Measurements from ENCODE around the gene NSMCE3.

Gene NSMCE3

DNA sequence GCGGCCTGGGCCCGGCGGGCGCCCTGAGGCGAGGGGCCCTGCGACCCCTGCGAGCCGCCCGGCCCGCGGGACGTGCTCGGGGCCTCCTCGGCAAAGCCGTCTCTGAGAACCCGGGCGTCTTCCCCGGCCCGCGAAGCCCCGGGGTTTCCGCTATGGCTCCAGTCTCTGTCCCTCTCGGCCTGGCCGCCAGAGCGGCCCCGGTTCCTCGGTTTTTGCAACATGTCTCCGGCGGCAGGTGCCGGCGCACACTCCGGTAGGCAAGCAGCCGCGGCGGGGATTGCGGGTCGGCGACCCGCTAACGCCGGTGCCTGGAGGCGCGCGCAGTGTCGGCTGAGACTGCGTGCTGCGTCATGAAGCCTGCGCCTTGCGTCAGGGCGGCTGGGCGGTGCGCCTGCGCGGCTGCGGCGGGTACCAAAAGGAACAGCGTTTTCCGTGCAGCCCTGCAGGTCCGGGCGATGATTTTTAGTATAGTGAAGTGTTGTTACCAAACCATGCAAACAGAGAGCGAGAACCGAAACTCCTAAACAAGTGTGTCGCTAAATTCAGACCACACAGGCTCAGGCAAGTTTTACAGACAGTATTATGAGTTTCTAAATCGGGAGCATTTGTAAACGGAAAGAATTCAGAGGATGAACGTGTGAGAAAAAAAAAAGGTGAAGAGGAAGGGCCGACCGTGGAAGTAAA lies at the start of gene NSMCE3:
Gene NSMCE3, minus strand, starts transcription at position 338 of the 684 bp plus-strand sequence. Its CDS starts 117 bp downstream, at position 221.
- DNase-seq (ENCODE audit: low read depth in 3 of 3), result peak; percentile 79 to 86 (median 84)

DNA sequence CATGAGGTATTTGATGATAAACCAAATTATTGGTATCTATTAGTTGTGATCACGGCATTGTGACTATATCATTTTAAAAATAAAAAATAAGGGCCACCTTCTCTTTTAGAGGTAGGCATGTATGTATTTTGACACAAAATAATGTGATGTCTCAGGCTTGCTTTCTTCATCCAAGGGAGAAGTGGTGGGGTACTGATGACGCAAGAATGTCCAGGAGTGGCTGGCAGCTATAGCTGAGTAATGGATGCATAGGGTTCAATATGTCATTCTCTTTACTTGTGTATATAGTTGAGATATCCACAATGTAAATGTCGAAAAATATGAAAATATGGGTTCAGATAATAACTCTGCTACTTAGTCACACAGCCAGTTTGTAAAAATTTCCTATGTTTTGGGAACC lies 46.8 kb upstream of the NSMCE3 start:
- no peak for DNase-seq (ENCODE audit: low read depth in 3 of 3)

DNA sequence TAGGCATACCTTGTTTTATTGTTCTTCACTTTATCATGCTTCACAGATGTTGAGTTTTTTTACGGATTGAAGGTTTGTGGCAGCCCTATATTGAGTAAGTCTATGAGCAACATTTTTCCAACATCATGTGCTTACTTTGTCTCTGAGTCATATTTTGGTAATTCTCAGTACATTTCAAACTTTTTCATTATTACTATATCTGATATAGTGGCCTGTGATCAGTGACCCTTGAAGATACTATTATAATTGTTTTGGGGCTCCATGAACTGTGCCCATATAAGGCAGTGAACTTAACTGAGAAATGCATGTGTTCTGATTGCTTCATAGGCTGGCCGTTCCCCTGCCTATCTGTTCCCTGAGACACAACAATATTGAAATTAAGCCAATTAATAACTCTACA lies 42.8 kb upstream of the NSMCE3 start:
- no peak for DNase-seq (ENCODE audit: low read depth in 3 of 3)

DNA sequence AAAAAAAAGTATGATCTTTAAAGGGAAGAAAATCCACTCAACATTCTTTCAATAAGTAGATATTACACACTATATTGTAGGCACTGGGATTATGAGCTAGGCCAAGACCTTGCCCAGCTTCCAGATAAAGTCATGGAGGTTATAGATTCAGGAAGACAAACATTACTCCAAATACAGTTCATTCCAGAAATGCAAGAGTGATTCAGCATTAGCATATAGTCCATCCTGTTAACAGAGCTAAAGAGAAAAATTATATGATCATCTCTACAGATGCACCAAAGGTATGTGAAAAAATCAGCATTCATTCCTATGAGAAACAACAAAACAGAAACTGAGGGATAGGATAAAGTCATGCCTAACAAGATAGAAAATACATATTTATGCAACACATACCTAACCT lies 42.1 kb upstream of the NSMCE3 start:
- DNase-seq (ENCODE audit: low read depth in 3 of 3), result no peak

DNA sequence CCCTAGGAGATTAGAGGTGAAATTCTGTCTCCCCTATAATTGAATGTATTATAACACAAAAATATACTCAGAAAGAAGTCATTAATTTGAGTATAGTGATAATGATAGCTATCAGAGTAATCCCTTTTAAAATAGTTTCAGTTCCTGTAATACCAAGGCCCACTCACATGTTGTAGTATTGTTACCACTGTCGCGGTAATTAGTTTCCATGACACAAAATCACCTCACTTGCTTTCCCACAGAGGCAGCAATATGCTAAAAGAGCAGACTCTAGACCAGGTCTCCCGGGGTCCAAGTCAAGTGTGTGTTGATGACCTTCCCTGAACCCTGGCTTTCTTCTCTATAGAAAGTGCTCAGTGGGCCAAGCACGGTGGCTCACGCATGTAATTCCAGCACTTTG lies 39.5 kb upstream of the NSMCE3 start:
- DNase-seq (ENCODE audit: low read depth in 3 of 3), result no peak

DNA sequence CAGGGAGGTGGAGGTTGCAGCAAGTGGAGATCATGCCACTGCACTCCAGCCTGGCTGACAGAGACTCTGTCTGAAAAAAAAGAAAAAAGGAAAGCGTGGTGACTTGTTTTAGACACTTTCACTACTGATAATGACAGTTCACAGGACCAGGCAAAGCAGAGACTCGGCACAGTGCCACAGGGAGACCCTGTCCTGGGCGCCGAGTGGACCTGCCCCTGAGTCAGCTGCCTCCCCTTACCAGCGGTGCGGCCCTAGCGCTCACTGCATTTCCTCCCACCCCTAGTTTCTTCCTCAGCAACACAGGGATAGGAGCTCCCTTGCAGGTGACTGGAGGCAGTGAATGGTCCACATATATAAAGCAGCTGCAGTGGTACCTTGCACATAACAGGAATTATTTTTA lies 38.7 kb upstream of the NSMCE3 start:
- no peak for DNase-seq (ENCODE audit: low read depth in 3 of 3)

- DNase-seq (ENCODE audit: low read depth in 3 of 3), result no peak
Measured at GRCh38 chr15:29305556-29305955, 35.9 kb upstream of the NSMCE3 start.

GRCh38 chr15:29302871-29303270 lies 33.2 kb upstream of the NSMCE3 start:
- no peak for DNase-seq (ENCODE audit: low read depth in 3 of 3)

DNA sequence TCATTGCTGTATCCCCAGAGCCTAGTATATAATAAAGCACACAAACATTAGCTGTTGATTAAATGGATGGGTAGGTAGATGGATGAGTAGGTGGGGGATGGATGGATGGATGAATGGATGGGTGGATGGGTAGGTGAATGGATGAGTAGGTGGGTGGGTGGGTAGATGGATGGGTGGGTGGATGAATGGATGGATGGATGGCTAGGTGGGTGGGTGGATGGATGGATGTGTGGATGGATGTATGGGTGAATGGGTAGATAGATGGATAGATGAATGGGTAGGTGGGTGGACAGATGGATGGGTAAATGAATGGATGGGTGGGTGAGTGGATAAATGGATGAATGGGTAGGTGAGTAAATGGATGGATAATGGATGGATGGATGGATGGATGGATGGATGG lies 30.2 kb upstream of the NSMCE3 start:
- no peak for DNase-seq (ENCODE audit: low read depth in 3 of 3)

GRCh38 chr15:29299331-29299730 lies 29.7 kb upstream of the NSMCE3 start:
- DNase-seq (ENCODE audit: low read depth in 3 of 3), result no peak

DNA sequence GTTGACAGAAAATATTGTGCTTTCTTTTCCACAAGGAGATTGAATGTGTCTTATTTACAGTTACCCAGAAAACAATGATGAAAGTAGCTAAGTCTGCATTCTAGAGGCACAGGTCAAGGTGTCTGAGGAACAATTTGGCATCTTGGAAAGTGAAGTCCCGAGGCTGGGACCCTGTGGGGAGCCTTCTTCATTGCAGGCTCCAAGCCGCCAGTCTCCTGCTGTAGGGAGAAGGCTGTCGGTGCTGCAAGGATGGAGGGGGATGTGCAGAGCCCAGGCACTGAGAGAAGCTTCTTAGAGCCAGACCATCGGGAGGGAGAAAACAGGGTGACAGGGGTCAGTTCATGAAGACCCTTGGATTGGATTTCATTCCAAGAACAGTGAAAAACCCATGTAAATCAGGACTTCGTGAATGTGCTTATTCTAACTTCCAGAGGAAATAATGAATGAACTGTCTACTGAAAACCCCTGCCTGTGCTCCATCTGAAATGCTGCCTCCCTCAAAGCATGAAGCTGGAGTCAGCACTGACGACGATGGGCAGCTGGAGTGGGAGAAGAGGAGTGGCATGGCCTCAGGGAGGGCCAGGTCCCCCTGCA lies 25.2 kb upstream of the NSMCE3 start:
- DNase-seq (ENCODE audit: low read depth in 3 of 3), result no peak

- no peak for DNase-seq (ENCODE audit: low read depth in 3 of 3)
Measured at GRCh38 chr15:29291067-29291845, 21.6 kb upstream of the NSMCE3 start.

DNA sequence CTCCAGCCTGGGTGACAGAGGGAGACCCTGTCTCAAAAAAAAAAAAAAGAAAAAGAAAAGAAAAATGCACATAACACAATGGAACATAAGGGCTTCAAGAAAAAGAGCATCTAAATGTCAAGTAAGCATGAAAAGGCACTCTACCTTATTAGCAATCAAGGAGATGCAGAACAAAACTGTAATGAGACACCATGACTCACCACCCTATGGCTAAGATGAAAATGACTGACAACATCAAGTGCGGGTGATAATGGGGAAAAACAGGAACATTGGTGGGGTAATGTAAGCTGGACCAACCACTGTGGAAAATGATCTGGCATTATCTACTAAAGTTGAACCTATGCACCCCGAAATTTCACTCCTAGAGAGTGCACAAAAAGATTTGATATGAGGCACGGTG lies 19.6 kb upstream of the NSMCE3 start:
- DNase-seq (ENCODE audit: low read depth in 3 of 3), result no peak

- DNase-seq (ENCODE audit: low read depth in 3 of 3), result no peak
Measured at GRCh38 chr15:29285386-29285785, 15.8 kb upstream of the NSMCE3 start.

- DNase-seq (ENCODE audit: low read depth in 3 of 3), result no peak
Measured at GRCh38 chr15:29283381-29283780, 13.8 kb upstream of the NSMCE3 start.

GRCh38 chr15:29280514-29280913 lies 10.9 kb upstream of the NSMCE3 start:
- DNase-seq (ENCODE audit: low read depth in 3 of 3), result no peak

GRCh38 chr15:29278436-29279105 lies 8.9 kb upstream of the NSMCE3 start:
- no peak for DNase-seq (ENCODE audit: low read depth in 3 of 3)

GRCh38 chr15:29276366-29276765 lies 6.7 kb upstream of the NSMCE3 start:
- DNase-seq (ENCODE audit: low read depth in 3 of 3), result no peak

DNA sequence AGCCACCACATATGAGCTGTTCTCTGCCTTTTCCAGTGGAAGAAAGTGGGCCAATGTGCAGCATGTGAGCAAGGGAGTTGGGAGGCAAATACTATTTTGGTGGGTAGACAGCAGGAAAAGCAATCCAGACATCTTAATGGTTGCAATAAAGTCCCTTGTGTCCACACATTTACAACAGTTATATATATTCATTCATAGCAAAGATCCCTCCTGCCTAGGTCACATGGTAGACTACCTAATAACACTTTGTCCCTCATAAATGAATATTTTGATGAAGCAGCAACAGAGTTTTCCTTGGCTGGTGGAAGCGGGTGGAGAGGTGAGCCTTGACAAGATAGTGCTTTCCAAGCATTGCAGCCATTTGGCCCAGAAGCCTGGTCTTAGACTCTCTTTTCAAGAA lies 6.2 kb upstream of the NSMCE3 start:
- no peak for DNase-seq (ENCODE audit: low read depth in 3 of 3)

DNA sequence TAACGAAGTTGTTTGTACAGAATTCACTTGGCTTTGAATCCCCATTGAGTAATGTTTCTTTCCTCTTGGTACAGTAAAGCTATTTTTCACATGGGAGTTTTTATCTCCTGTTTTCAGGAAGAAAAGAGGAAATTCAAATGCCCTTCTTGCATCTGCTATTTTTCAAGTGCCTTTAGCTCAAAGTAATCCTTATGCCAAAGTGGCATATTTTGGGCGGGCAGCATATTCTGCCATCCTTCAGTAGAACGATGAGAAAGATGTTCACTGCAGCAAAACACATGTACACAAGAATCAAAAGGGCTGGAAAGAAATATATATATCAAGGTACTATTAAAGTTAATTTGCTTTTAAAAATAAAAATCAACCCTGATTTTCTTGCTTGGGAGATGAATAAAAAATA lies 5.3 kb upstream of the NSMCE3 start:
- no peak for DNase-seq (ENCODE audit: low read depth in 3 of 3)

DNA sequence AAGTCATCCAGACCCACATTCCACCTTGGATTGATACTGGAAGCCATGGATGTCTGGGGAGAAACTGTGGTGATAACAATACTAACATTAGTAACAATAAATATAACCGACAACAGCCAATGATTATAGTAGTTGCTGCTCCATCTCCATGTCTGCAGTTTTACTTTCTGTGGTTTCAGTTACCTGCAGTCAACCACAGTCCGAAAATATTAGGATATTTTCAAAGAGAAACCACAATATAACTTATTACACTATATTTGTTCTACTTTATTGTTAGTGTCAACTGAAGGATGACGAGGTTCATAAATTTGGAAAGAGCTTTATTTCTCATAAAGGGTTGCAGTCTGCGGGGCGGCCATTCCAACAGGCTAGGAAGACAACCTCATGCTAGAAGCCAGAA lies 2.6 kb upstream of the NSMCE3 start:
- no peak for DNase-seq (ENCODE audit: low read depth in 3 of 3)

- no peak for DNase-seq (ENCODE audit: low read depth in 3 of 3)
Measured at GRCh38 chr15:29270976-29271375, 1.4 kb upstream of the NSMCE3 start.

All from stimulated activated CD4-positive, alpha-beta T cell treated with anti-CD3 and anti-CD28 coated beads, TNF-alpha, amount 100 ng/mL, for 48 hours (primary cell).